Measurements from ENCODE around the gene FAM3A. TPM values are rescaled to one million over a fixed set of nuclear protein-coding genes. Genes with fewer than 3 reads are reported as not detected.

FAM3A gene
- total and polyA plus RNA-seq, 9 of the 15 experiments (the other 6 are each of a cell fraction or from before 2014, with no cell fraction given), result 0.75 to 70.6 (median 27.0) TPM

GRCh38 chrX:154495472-154495922 lies 20.5 kb downstream of the FAM3A start (continued):
- no peak for TF ChIP-seq MBD1 (CRISPR knock-in tag; IDR thresholded peaks at IDR 0.05)
- no peak for TF ChIP-seq CBX5 (IDR thresholded peaks at IDR 0.05; ENCODE audit: borderline replicate concordance, low read depth)
- TF ChIP-seq ZNF175 (CRISPR knock-in tag; IDR thresholded peaks at IDR 0.05; ENCODE audit: low read depth), result no peak
- TF ChIP-seq ETV6 (IDR thresholded peaks at IDR 0.05; ENCODE audit: borderline replicate concordance in 1 of 2, low read depth in 2 of 2, low read length in 1 of 2), result no peak
- no peak for TF ChIP-seq ETV6 (CRISPR knock-in tag; IDR thresholded peaks at IDR 0.05; ENCODE audit: borderline replicate concordance)
- no peak for TF ChIP-seq NFIX (CRISPR knock-in tag; IDR thresholded peaks at IDR 0.05; ENCODE audit: low read depth)
- no peak for TF ChIP-seq HNRNPLL (IDR thresholded peaks at IDR 0.05; ENCODE audit: low read depth, low read length, poor library complexity, severe bottlenecking)
- TF ChIP-seq ZNF77 (CRISPR knock-in tag; IDR thresholded peaks at IDR 0.05), result no peak
- TF ChIP-seq NR0B1 (IDR thresholded peaks at IDR 0.05; ENCODE audit: partially characterized antibody), result no peak
- TF ChIP-seq CBX1 (IDR thresholded peaks at IDR 0.05; ENCODE audit: low read depth), result no peak
- TF ChIP-seq MBD2 (IDR thresholded peaks at IDR 0.05; ENCODE audit: borderline replicate concordance, low read depth), result no peak; the same call in 1 of the 2 replicates
- no peak for TF ChIP-seq STAT5B (CRISPR knock-in tag; IDR thresholded peaks at IDR 0.05)
- no peak for TF ChIP-seq SMC3 (conservative IDR thresholded peaks at IDR 0.05; ENCODE audit: insufficient read depth, low read depth, low read length)
- no peak for TF ChIP-seq SETDB1 (IDR thresholded peaks at IDR 0.05; ENCODE audit: low read length)
- TF ChIP-seq CBX3 (IDR thresholded peaks at IDR 0.05; ENCODE audit: borderline replicate concordance in 1 of 2, low read length in 2 of 2), result 0 out of 3 replicates have a peak, but pooled peaks of 1 of the 2 experiments have one; percentile 25
- TF ChIP-seq GATAD2A (IDR thresholded peaks at IDR 0.05), result no peak
- TF ChIP-seq ZFX (CRISPR knock-in tag; IDR thresholded peaks at IDR 0.05), result no peak
- no peak for TF ChIP-seq CBX8 (IDR thresholded peaks at IDR 0.05; ENCODE audit: borderline replicate concordance, extremely low read depth, low read depth, low read length, poor library complexity, severe bottlenecking)
- no peak for TF ChIP-seq ZNF124 (CRISPR knock-in tag; IDR thresholded peaks at IDR 0.05)
- TF ChIP-seq IRF2 (CRISPR knock-in tag; IDR thresholded peaks at IDR 0.05), result no peak
- TF ChIP-seq LCOR (CRISPR knock-in tag; IDR thresholded peaks at IDR 0.05), result no peak
- no peak for TF ChIP-seq HMG20B (CRISPR knock-in tag; IDR thresholded peaks at IDR 0.05)
- no peak for TF ChIP-seq CBX2 (IDR thresholded peaks at IDR 0.05; ENCODE audit: insufficient read depth, low read length, poor library complexity, severe bottlenecking)
- TF ChIP-seq ZC3H11A (IDR thresholded peaks at IDR 0.05; ENCODE audit: low read depth, low read length), result no peak
- no peak for TF ChIP-seq SNRNP70 (optimal IDR thresholded peaks at IDR 0.05; ENCODE audit: low read depth, low read length)
- TF ChIP-seq MIER1 (IDR thresholded peaks at IDR 0.05; ENCODE audit: low read depth), result no peak
- no peak for TF ChIP-seq MEF2A (IDR thresholded peaks at IDR 0.05; ENCODE audit: control insufficient read depth, low read depth, low read length)
- TF ChIP-seq ZNF274 (IDR thresholded peaks at IDR 0.05; ENCODE audit: borderline replicate concordance, low read depth, low read length), result no peak
- TF ChIP-seq HOXB6 (CRISPR knock-in tag; IDR thresholded peaks at IDR 0.05; ENCODE audit: borderline replicate concordance), result no peak
